CD4-positive, alpha-beta T cell treated with Interleukin-6 at 100 ng/mL for 8 hours (primary cell): Measurements from ENCODE around the gene LHCGR.
"Not testable (repeated sequence)": the region's sequence is repeated elsewhere in the genome, so short reads cannot be mapped to it uniquely, and the experiment has no call there.

ENCODE experiments used
- DNase-seq: peaks from one replicate; pipeline ENCODE4 v3.0.0-alpha.2; 2020; ENCODE audit warnings: mixed read lengths, low spot score

The LHCGR gene

GRCh38 chr2:48747319-48747718, 8.2 kb downstream of the LHCGR start:
- no peak for DNase-seq

GRCh38 chr2:48739236-48739635, 16.3 kb downstream of the LHCGR start:
- DNase-seq: not testable (repeated sequence)

GRCh38 chr2:48738806-48739205, 16.7 kb downstream of the LHCGR start:
- DNase-seq: no peak

GRCh38 chr2:48736251-48736650, 19.3 kb downstream of the LHCGR start:
- DNase-seq: no peak

- DNase-seq: no peak
These were observed 20.8 kb downstream of the LHCGR start for GRCh38 chr2:48734576-48735303.

GRCh38 chr2:48733067-48733503, 22.4 kb downstream of the LHCGR start:
- no peak for DNase-seq

- no peak for DNase-seq
These were observed 26.7 kb downstream of the LHCGR start for GRCh38 chr2:48728840-48729239.

GRCh38 chr2:48728295-48728694, 27.2 kb downstream of the LHCGR start:
- DNase-seq: no peak

GRCh38 chr2:48727560-48727959, 28.0 kb downstream of the LHCGR start:
- no peak for DNase-seq

- no peak for DNase-seq
These were observed 29.6 kb downstream of the LHCGR start for GRCh38 chr2:48725696-48726494.

- no peak for DNase-seq
These were observed 31.2 kb downstream of the LHCGR start for GRCh38 chr2:48724278-48724677.

GRCh38 chr2:48723129-48723528, 32.4 kb downstream of the LHCGR start:
- DNase-seq: no peak

GRCh38 chr2:48722391-48722790, 33.1 kb downstream of the LHCGR start:
- no peak for DNase-seq

GRCh38 chr2:48721158-48721557, 34.4 kb downstream of the LHCGR start:
- no peak for DNase-seq

GRCh38 chr2:48719480-48720177, 35.9 kb downstream of the LHCGR start:
- no peak for DNase-seq

- no peak for DNase-seq
These were observed 37.7 kb downstream of the LHCGR start for GRCh38 chr2:48717846-48718245.

GRCh38 chr2:48715956-48716355, 39.6 kb downstream of the LHCGR start:
- DNase-seq: no peak

GRCh38 chr2:48715042-48715899, 40.3 kb downstream of the LHCGR start:
- no peak for DNase-seq

- no peak for DNase-seq
These were observed 41.3 kb downstream of the LHCGR start for GRCh38 chr2:48714245-48714644.

- DNase-seq: peak; percentile 8
These were observed 41.9 kb downstream of the LHCGR start for GRCh38 chr2:48713647-48714046.

GRCh38 chr2:48712151-48712550, 43.4 kb downstream of the LHCGR start:
- DNase-seq: no peak

GRCh38 chr2:48711343-48711742, 44.2 kb downstream of the LHCGR start:
- no peak for DNase-seq
